HepG2 (cell line): Measurements from ENCODE around the gene CEP104. TPM values are rescaled to one million over a fixed set of nuclear protein-coding genes. Genes with fewer than 3 reads are reported as not detected.
A peak's percentile ranks its signal among the peaks of the same experiment; 100 is the strongest.

Source experiments
- AKAP8 ChIP-seq: sonication (generic); formaldehyde crosslinking; IDR thresholded peaks from 2 replicates; pipeline ENCODE4 v1.5.1; 2020; ENCODE audit warnings: mild to moderate bottlenecking, missing genetic modification reagents
- ARID2 ChIP-seq: sonication (generic); formaldehyde crosslinking; IDR thresholded peaks from 2 replicates; pipeline ENCODE4 v1.8.1; 2022; ENCODE audit warnings: mild to moderate bottlenecking, missing genetic modification reagents, borderline replicate concordance
- DNMT1 ChIP-seq: sonication (generic); formaldehyde crosslinking; IDR thresholded peaks from 2 replicates; pipeline ENCODE4 v1.5.1; 2020; ENCODE audit warnings: mild to moderate bottlenecking, missing genetic modification reagents
- FOXK2 ChIP-seq: fragments of 450-650 bp; IDR thresholded peaks from 2 replicates; pipeline ENCODE4 v1.6.1; 2016
- KAT2B ChIP-seq: fragments of 150-350 bp; IDR thresholded peaks from 2 replicates; pipeline ENCODE4 v1.6.1; 2014; ENCODE audit warnings: low read depth, low read length, borderline replicate concordance
- KLF16 ChIP-seq, 2 experiments: sonication (generic) in 1 of 2; formaldehyde crosslinking in 1 of 2; IDR thresholded peaks; 2 replicates each; pipeline versions ENCODE4 v1.6.1 to v1.8.0; 2016 to 2023; ENCODE audit warnings: missing genetic modification reagents in 2 of 2, missing compliant biosample characterization in 1 of 2
- NFIB ChIP-seq: sonication (generic); formaldehyde crosslinking; IDR thresholded peaks from 2 replicates; pipeline ENCODE4 v1.9.0; 2021; ENCODE audit warnings: missing genetic modification reagents, mild to moderate bottlenecking, borderline replicate concordance
- PATZ1 ChIP-seq: sonication (generic); formaldehyde crosslinking; IDR thresholded peaks from 2 replicates; pipeline ENCODE4 v1.4.0; 2020; ENCODE audit warnings: missing genetic modification reagents
- PCBP1 ChIP-seq: fragments of 200-400 bp; formaldehyde crosslinking; IDR thresholded peaks from 2 replicates; pipeline ENCODE4 v1.6.1; 2017; ENCODE audit warnings: mild to moderate bottlenecking, low read depth, low read length, borderline replicate concordance
- PITX1 ChIP-seq: sonication (generic); formaldehyde crosslinking; IDR thresholded peaks from 2 replicates; pipeline ENCODE4 v1.5.1; 2020; ENCODE audit warnings: mild to moderate bottlenecking, missing genetic modification reagents
- PLSCR1 ChIP-seq: sonication (generic); formaldehyde crosslinking; IDR thresholded peaks from 2 replicates; pipeline ENCODE4 v1.5.0; 2020; ENCODE audit warnings: missing genetic modification reagents, mild to moderate bottlenecking, borderline replicate concordance
- SALL1 ChIP-seq: sonication (generic); formaldehyde crosslinking; IDR thresholded peaks from 2 replicates; pipeline ENCODE4 v1.8.0; 2022; ENCODE audit warnings: mild to moderate bottlenecking, missing genetic modification reagents
- SNAPC5 ChIP-seq: sonication (generic); formaldehyde crosslinking; IDR thresholded peaks from 2 replicates; pipeline ENCODE4 v1.8.1; 2023; ENCODE audit warnings: mild to moderate bottlenecking, missing genetic modification reagents, borderline replicate concordance
- YY1 ChIP-seq: IDR thresholded peaks from 2 replicates; pipeline ENCODE4 v1.6.1; 2011; ENCODE audit warnings: low read length, low read depth, moderate library complexity, mild to moderate bottlenecking; ENCODE audit not compliant: insufficient read depth, insufficient replicate concordance
- ZBTB7B ChIP-seq: sonication (generic); formaldehyde crosslinking; IDR thresholded peaks from 2 replicates; pipeline ENCODE4 v1.4.0; 2020; ENCODE audit warnings: missing genetic modification reagents
- ZNF207 ChIP-seq: fragments of 450-650 bp; IDR thresholded peaks from 2 replicates; pipeline ENCODE4 v1.6.1; 2016; ENCODE audit warnings: antibody characterized with exemption, borderline replicate concordance
- ZNF225 ChIP-seq: sonication (generic); formaldehyde crosslinking; IDR thresholded peaks from 2 replicates; pipeline ENCODE4 v1.4.0; 2020; ENCODE audit warnings: mild to moderate bottlenecking, missing genetic modification reagents
- ZNF3 ChIP-seq: IDR thresholded peaks from 2 replicates; pipeline ENCODE4 v1.7.0; 2017; ENCODE audit warnings: inconsistent platforms
- ZNF337 ChIP-seq: sonication (generic); formaldehyde crosslinking; IDR thresholded peaks from 2 replicates; pipeline ENCODE4 v1.5.1; 2020; ENCODE audit warnings: missing genetic modification reagents, low read depth, mild to moderate bottlenecking, borderline replicate concordance
- ZNF350 ChIP-seq: sonication (generic); formaldehyde crosslinking; IDR thresholded peaks from 2 replicates; pipeline ENCODE4 v1.4.0; 2020; ENCODE audit warnings: mild to moderate bottlenecking, low read depth, missing genetic modification reagents, borderline replicate concordance
- ZNF367 ChIP-seq: sonication (generic); formaldehyde crosslinking; IDR thresholded peaks from 2 replicates; pipeline ENCODE4 v1.4.0; 2020; ENCODE audit warnings: missing genetic modification reagents, borderline replicate concordance
- ZNF558 ChIP-seq: sonication (generic); formaldehyde crosslinking; IDR thresholded peaks from 2 replicates; pipeline ENCODE4 v1.9.0; 2022; ENCODE audit warnings: mild to moderate bottlenecking, missing genetic modification reagents, borderline replicate concordance
- ZNF562 ChIP-seq: sonication (generic); formaldehyde crosslinking; IDR thresholded peaks from 2 replicates; pipeline ENCODE4 v1.8.0; 2022; ENCODE audit warnings: missing genetic modification reagents, borderline replicate concordance
- polyA plus RNA-seq, 8 experiments: library from polyadenylated mRNA; depleted of rRNA in 3 of 8; stranded (reverse) in 7 of 8; unstranded in 1 of 8; fragments of >200 nt; fragmentation: Illumina TruSeq in 4 of 8; extraction: Trizol in 4 of 8; gene quantifications; 2 replicates each; pipeline versions ENCODE4 v1.2.1 to v1.2.3, GENCODE V29; 2011 to 2016; ENCODE audit warnings: low read depth in 4 of 8, missing spikeins in 1 of 8, mixed read lengths in 1 of 8; ENCODE audit not compliant: insufficient read depth in 1 of 8
- total RNA-seq, 5 experiments: library from RNA; depleted of rRNA; stranded (reverse); fragments of >200 nt; fragmentation: Illumina TruSeq; extraction: Trizol; gene quantifications; 2 replicates each; pipeline ENCODE4 v1.2.3, GENCODE V29; 2016; ENCODE audit warnings: low read depth in 1 of 5
- TF ChIP-seq, protein P1 (sequence below): sonication (generic); formaldehyde crosslinking; IDR thresholded peaks from 2 replicates; pipeline ENCODE4 v1.4.0; 2020; ENCODE audit warnings: missing genetic modification reagents
- TF ChIP-seq, protein P2 (sequence below): sonication (generic); formaldehyde crosslinking; IDR thresholded peaks from 2 replicates; pipeline ENCODE4 v1.8.0; 2023; ENCODE audit warnings: mild to moderate bottlenecking, missing genetic modification reagents

CEP104 gene
- total and polyA plus RNA-seq, 2 of the 13 experiments (the other 11 are each of a cell fraction or from before 2014, with no cell fraction given) = 20.4 to 30.1 TPM

GRCh38 chr1:3900150-3900968 is 43.3 kb upstream of the CEP104 start, which contains the start of gene C1orf174 (continued):
- peak; percentile 97 for TF ChIP-seq PATZ1 (CRISPR knock-in tag)
- peak in 1 of 2 experiments; percentile 31; a peak in 1 of 4 replicates for TF ChIP-seq KLF16 (CRISPR knock-in tag; IDR thresholded peaks at IDR 0.05)
- peak; percentile 99 for TF ChIP-seq YY1
- no peak for TF ChIP-seq FOXK2
- peak; percentile 58; the same call in 1 of the 2 replicates for TF ChIP-seq PLSCR1 (CRISPR knock-in tag)
- TF ChIP-seq PITX1 (CRISPR knock-in tag) = 0 out of 2 replicates have a peak, but pooled peaks have one; percentile 21
- TF ChIP-seq SALL1 (CRISPR knock-in tag) = peak; percentile 42
- no peak for TF ChIP-seq ZNF562 (CRISPR knock-in tag)
- TF ChIP-seq, protein P1, sequence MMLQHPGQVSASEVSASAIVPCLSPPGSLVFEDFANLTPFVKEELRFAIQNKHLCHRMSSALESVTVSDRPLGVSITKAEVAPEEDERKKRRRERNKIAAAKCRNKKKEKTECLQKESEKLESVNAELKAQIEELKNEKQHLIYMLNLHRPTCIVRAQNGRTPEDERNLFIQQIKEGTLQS (CRISPR knock-in tag) = no peak
- TF ChIP-seq ZNF558 (CRISPR knock-in tag) = 0 out of 2 replicates have a peak, but pooled peaks have one; percentile 34
- no peak for TF ChIP-seq ZNF3 (CRISPR knock-in tag)
- no peak for TF ChIP-seq SNAPC5 (CRISPR knock-in tag)
- no peak for TF ChIP-seq ZNF350 (CRISPR knock-in tag)
- TF ChIP-seq KAT2B = no peak
- TF ChIP-seq ZNF207 = 0 out of 2 replicates have a peak, but pooled peaks have one; percentile 30
- no peak; the same call in 1 of the 2 replicates for TF ChIP-seq AKAP8
- no peak; the same call in 1 of the 2 replicates for TF ChIP-seq DNMT1 (CRISPR knock-in tag)
- TF ChIP-seq ARID2 = peak; percentile 77; the same call in 1 of the 2 replicates
- TF ChIP-seq ZNF225 (CRISPR knock-in tag) = no peak
- no peak for TF ChIP-seq ZNF367 (CRISPR knock-in tag)
- TF ChIP-seq ZNF337 = no peak
- TF ChIP-seq, protein P2, sequence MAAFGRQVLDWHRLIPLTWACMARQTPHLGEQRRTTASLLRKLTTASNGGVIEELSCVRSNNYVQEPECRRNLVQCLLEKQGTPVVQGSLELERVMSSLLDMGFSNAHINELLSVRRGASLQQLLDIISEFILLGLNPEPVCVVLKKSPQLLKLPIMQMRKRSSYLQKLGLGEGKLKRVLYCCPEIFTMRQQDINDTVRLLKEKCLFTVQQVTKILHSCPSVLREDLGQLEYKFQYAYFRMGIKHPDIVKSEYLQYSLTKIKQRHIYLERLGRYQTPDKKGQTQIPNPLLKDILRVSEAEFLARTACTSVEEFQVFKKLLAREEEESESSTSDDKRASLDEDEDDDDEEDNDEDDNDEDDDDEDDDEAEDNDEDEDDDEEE (CRISPR knock-in tag) = no peak
- TF ChIP-seq NFIB (CRISPR knock-in tag) = no peak
- 0 out of 2 replicates have a peak, but pooled peaks have one; percentile 35 for TF ChIP-seq PCBP1
- TF ChIP-seq ZBTB7B (CRISPR knock-in tag) = peak; percentile 90
